NCI-H2227 (cell line): Measurements from ENCODE around the gene CYTH3.
"Not testable (repeated sequence)": the region's sequence is repeated elsewhere in the genome, so short reads cannot be mapped to it uniquely, and the experiment has no call there.

Source experiments
- DNase-seq: peaks from one replicate; lab custom pipeline; 2025; ENCODE audit not compliant: unreplicated experiment; lab: John Stamatoyannopoulos, UW

Gene CYTH3

GRCh38 chr7:6272481-6273323 lies at the start of gene CYTH3:
TSS of gene CYTH3 (minus strand) at chr7:6272624. CDS start at chr7:6272507, 117 bp downstream.
- DNase-seq, result peak; percentile 88

- DNase-seq, result no peak
Observed at GRCh38 chr7:6320791-6321190, 48.4 kb upstream of the CYTH3 start.

GRCh38 chr7:6317797-6318438 lies 45.5 kb upstream of the CYTH3 start:
- DNase-seq, result no peak

- DNase-seq, result no peak
Observed at GRCh38 chr7:6316226-6316625, 43.8 kb upstream of the CYTH3 start.

GRCh38 chr7:6315746-6316145 lies 43.3 kb upstream of the CYTH3 start:
- DNase-seq, result no peak

GRCh38 chr7:6310271-6310993 lies 38.0 kb upstream of the CYTH3 start:
- no peak for DNase-seq

GRCh38 chr7:6307762-6308161 lies 35.3 kb upstream of the CYTH3 start:
- no peak for DNase-seq

GRCh38 chr7:6306471-6306870 lies 34.0 kb upstream of the CYTH3 start:
- DNase-seq, result no peak

GRCh38 chr7:6305330-6305729 lies 32.9 kb upstream of the CYTH3 start:
- no peak for DNase-seq

GRCh38 chr7:6301446-6301845 lies 29.0 kb upstream of the CYTH3 start:
- DNase-seq, result not testable (repeated sequence)

GRCh38 chr7:6299774-6300173 lies 27.4 kb upstream of the CYTH3 start:
- DNase-seq, result no peak

- peak; percentile 6 for DNase-seq
Observed at GRCh38 chr7:6294839-6295238, 22.4 kb upstream of the CYTH3 start.

GRCh38 chr7:6293202-6293601 lies 20.8 kb upstream of the CYTH3 start:
- no peak for DNase-seq

GRCh38 chr7:6291941-6292340 lies 19.5 kb upstream of the CYTH3 start:
- DNase-seq, result not testable (repeated sequence)

GRCh38 chr7:6291531-6291930 lies 19.1 kb upstream of the CYTH3 start:
- no peak for DNase-seq

GRCh38 chr7:6290319-6290741 lies 17.9 kb upstream of the CYTH3 start:
- DNase-seq, result no peak

- no peak for DNase-seq
Observed at GRCh38 chr7:6288270-6288860, 15.9 kb upstream of the CYTH3 start.

- no peak for DNase-seq
Observed at GRCh38 chr7:6286486-6286885, 14.1 kb upstream of the CYTH3 start.

GRCh38 chr7:6284461-6285360 lies 12.3 kb upstream of the CYTH3 start:
- no peak for DNase-seq

- DNase-seq, result no peak
Observed at GRCh38 chr7:6284055-6284400, 11.6 kb upstream of the CYTH3 start.
